K562 (cell line): ENCODE results near the gene TMEM108. TPM values are rescaled to one million over a fixed set of nuclear protein-coding genes. Genes with fewer than 3 reads are reported as not detected.

Experiments used
- ATAC-seq: fragments of 200-7000 bp; cut with Tn5 transposase; 3 replicates; pipeline ENCODE4 v1.9.1; 2020; ENCODE audit warnings: moderate library complexity
- BruUV-seq: library from RNA; stranded (reverse); fragments of 400-500 nt; replicated peaks from 2 replicates; lab custom pipeline; 2021; lab: Mats Ljungman, UMichigan
- CTCF ChIA-PET: fragments of 300-600 bp; formaldehyde crosslinking; extraction: SDS; loops from one replicate; lab custom pipeline; 2021; ENCODE audit warnings: low intra/inter-chr PET ratio; lab: Yijun Ruan, JAX
- POLR2A ChIA-PET: fragments of 300-600, 350-650 bp; sonication (Branson Sonifier 250); formaldehyde crosslinking; extraction: SDS; loops from one replicate; lab custom pipeline; 2021; ENCODE audit warnings: antibody characterized with exemption, inconsistent platforms; lab: Yijun Ruan, JAX
- DNase-seq, 4 experiments: peaks; one replicate each; pipeline versions ENCODE4 v3.0.0 to v3.0.0-alpha.2; 2011 to 2018; ENCODE audit warnings: low spot score in 3 of 4, mixed read lengths in 3 of 4; ENCODE audit errors: extremely low read depth in 1 of 4
- FAIRE-seq: peaks from 2 replicates; lab custom pipeline; 2011; peaks lifted over from hg19 to GRCh38; lab: Jason Lieb, UNC
- H2AFZ ChIP-seq: 2 replicates; pipeline ENCODE4 v1.6.0; 2011; ENCODE audit warnings: low read depth, low read length, control low read depth, inconsistent platforms
- H3K27ac ChIP-seq: fragments of 200-600 bp; 3 replicates; pipeline ENCODE4 v1.8.0; 2011; ENCODE audit warnings: low read depth, mild to moderate bottlenecking, control low read depth, inconsistent platforms, low read length, moderate library complexity, mixed read lengths; ENCODE audit errors: extremely low read depth
- H3K27me3 ChIP-seq, 2 experiments: fragments of 300-600 bp in 1 of 2; 2 replicates in 1 of 2; 3 replicates in 1 of 2; pipeline versions ENCODE4 v1.6.0 to v1.8.0; 2011; ENCODE audit warnings: inconsistent platforms in 2 of 2, low read length in 2 of 2, mild to moderate bottlenecking in 1 of 2, mixed read lengths in 1 of 2, moderate library complexity in 1 of 2; ENCODE audit not compliant: control insufficient read depth in 2 of 2, insufficient read depth in 2 of 2
- H3K36me3 ChIP-seq: fragments of 300-600 bp; 3 replicates; pipeline ENCODE4 v1.8.0; 2011; ENCODE audit warnings: mild to moderate bottlenecking, low read length, inconsistent platforms; ENCODE audit not compliant: control insufficient read depth, insufficient read depth
- H3K4me1 ChIP-seq, 2 experiments: fragments of 200-600 bp in 1 of 2; replicated peaks in 1 of 2; 2 replicates in 1 of 2; 3 replicates in 1 of 2; pipeline versions ENCODE4 v1.5.1 to v1.8.0; 2011; ENCODE audit warnings: inconsistent platforms in 2 of 2, low read length in 2 of 2, mild to moderate bottlenecking in 1 of 2, mixed read lengths in 1 of 2, moderate library complexity in 1 of 2; ENCODE audit not compliant: control insufficient read depth in 2 of 2, insufficient read depth in 2 of 2
- H3K4me2 ChIP-seq: 2 replicates; pipeline ENCODE4 v1.6.1; 2011; ENCODE audit warnings: low read length, control low read depth, inconsistent platforms, mixed read lengths; ENCODE audit not compliant: insufficient read depth
- H3K4me3 ChIP-seq: fragments of 200-600 bp; sonication (generic), shearing (Covaris generic); 2 replicates; pipeline ENCODE4 v1.5.1; 2016; ENCODE audit warnings: control low read depth, inconsistent platforms
- H3K79me2 ChIP-seq: fragments of 200-600 bp; 3 replicates; pipeline ENCODE4 v1.8.0; 2011; ENCODE audit warnings: low read length, inconsistent platforms; ENCODE audit not compliant: control insufficient read depth, insufficient read depth
- H3K9ac ChIP-seq, 2 experiments: 2 replicates each; pipeline versions ENCODE4 v1.6.0 to v1.6.1; 2011; ENCODE audit warnings: low read depth in 2 of 2, low read length in 2 of 2, control low read depth in 1 of 2, inconsistent platforms in 1 of 2, mild to moderate bottlenecking in 1 of 2, mixed read lengths in 1 of 2; ENCODE audit not compliant: insufficient read depth in 1 of 2
- H3K9me1 ChIP-seq: one replicate; pipeline ENCODE4 v1.6.0; 2011; ENCODE audit warnings: inconsistent platforms, mild to moderate bottlenecking, low read length, moderate library complexity; ENCODE audit not compliant: control insufficient read depth, insufficient read depth
- H3K9me3 ChIP-seq: replicated peaks from 2 replicates; pipeline ENCODE4 v1.5.1; 2011; ENCODE audit warnings: low read depth, low read length, inconsistent platforms; ENCODE audit not compliant: control insufficient read depth, insufficient read depth
- H4K20me1 ChIP-seq: replicated peaks from 2 replicates; pipeline ENCODE4 v1.6.1; 2011; ENCODE audit warnings: low read length, inconsistent platforms, mixed read lengths; ENCODE audit not compliant: control insufficient read depth, insufficient read depth
- ARID2 ChIP-seq: fragments of 450-650 bp; IDR thresholded peaks from 2 replicates; pipeline ENCODE4 v1.6.1; 2017; ENCODE audit warnings: antibody characterized with exemption, mild to moderate bottlenecking
- GABPA ChIP-seq: fragments of 200-800 bp; sonication (Bioruptor generic); conservative IDR thresholded peaks from 2 replicates; pipeline ENCODE4 v1.6.1; 2016; ENCODE audit warnings: low read depth, missing genetic modification characterization, missing compliant biosample characterization
- MLLT1 ChIP-seq, 2 experiments: fragments of 450-650 bp; IDR thresholded peaks; 2 replicates each; pipeline ENCODE4 v1.6.1; 2016
- SAFB2 ChIP-seq: fragments of 200-400 bp; formaldehyde crosslinking; IDR thresholded peaks from 2 replicates; pipeline ENCODE4 v1.6.1; 2018; ENCODE audit warnings: borderline replicate concordance, low read length, low read depth, moderate library complexity; ENCODE audit not compliant: severe bottlenecking
- YBX1 ChIP-seq: fragments of 450-650 bp; IDR thresholded peaks from 2 replicates; pipeline ENCODE4 v1.7.1; 2016; ENCODE audit warnings: mild to moderate bottlenecking
- ZNF280A ChIP-seq: fragments of 450-650 bp; IDR thresholded peaks from 2 replicates; pipeline ENCODE4 v1.6.1; 2018; ENCODE audit warnings: mild to moderate bottlenecking, low read depth; ENCODE audit not compliant: partially characterized antibody
- WGBS: fragments of 100-300 bp; shearing (Covaris generic); methylation state at CpG from one replicate; pipeline ENCODE4 v1.1.6; 2016; ENCODE audit warnings: low coverage, mixed read lengths; ENCODE audit not compliant: insufficient coverage; ENCODE audit errors: missing lambda C conversion rate; 5-methylcytosine and 5-hydroxymethylcytosine counted together
- in situ Hi-C: fragments of 300-500 bp; cut with MboI; formaldehyde crosslinking; loops from 4 replicates; pipeline ENCODE4 v1.15.0; 2018; ENCODE audit warnings: inconsistent platforms, mixed read lengths
- intact Hi-C: fragments of 100-400 bp; cut with micrococcal nuclease; formaldehyde crosslinking; loops from 2 replicates; pipeline ENCODE4 v1.14.2; 2022
- polyA plus RNA-seq, 8 experiments: library from polyadenylated mRNA; depleted of rRNA in 4 of 8; stranded (reverse) in 5 of 8; unstranded in 3 of 8; fragments of >200 nt; fragmentation: Nextera tagmentation in 2 of 8; fragmentation: Illumina TruSeq in 1 of 8; extraction: Ambion mirVana in 2 of 8; extraction: Trizol in 1 of 8; gene quantifications; 2 replicates each; pipeline versions ENCODE4 v1.2.1 to v1.2.3, GENCODE V29; 2011 to 2014; ENCODE audit warnings: inconsistent platforms in 1 of 8, missing spikeins in 1 of 8
- total RNA-seq, 7 experiments: library from RNA; depleted of rRNA in 6 of 7; stranded (reverse); fragments of >200 nt in 6 of 7; fragmentation: Illumina TruSeq in 2 of 7; extraction: Trizol in 2 of 7; gene quantifications; 2 replicates each; pipeline versions ENCODE4 v1.2.1 to v1.2.3, GENCODE V29; 2011 to 2021; ENCODE audit warnings: low replicate concordance in 1 of 7

Gene TMEM108
- total and polyA plus RNA-seq, 9 of the 15 experiments (the other 6 are each of a cell fraction or from before 2014, with no cell fraction given) = 0.65 to 11.1 (median 3.4) TPM

- TF ChIP-seq SAFB2 (no peak), ARID2 (no peak), ZNF280A (no peak), MLLT1 (IDR thresholded peaks at IDR 0.05) (no peak), YBX1 (no peak)
- TF ChIP-seq, all 486 proteins: peak for 0
These were observed 83.3 kb downstream of the TMEM108 start (continued) for GRCh38 chr3:133121450-133121849.

- H3K79me2 ChIP-seq = no peaks in the 10 kb centered on the region
- CTCF ChIA-PET = no interaction called here
- H3K4me3 ChIP-seq = no peak overlapping the region
- TF ChIP-seq GABPA = no peak
- H3K27me3 ChIP-seq = no peaks in the 10 kb centered on the region
- intact Hi-C loops = no loop called here
- ATAC-seq = no peak
- DNase-seq = no peak
- H3K9ac ChIP-seq = no peak overlapping the region
- peaks cover 0 to 2% of the 10 kb centered on the region in 2 experiments; a peak in 2 of 5 replicates for H3K4me1 ChIP-seq
- no peak for FAIRE-seq
- WGBS = 50% methylated on average over 1 of the region's 1 CpG
- POLR2A ChIA-PET = interaction anchor here (0.6 kb wide), 1 partner anchor 106 kb away, joined by 3 read pairs; no protein-coding TSS in a partner anchor
- in situ Hi-C loops = no loop called here
- H3K36me3 ChIP-seq = no peaks in the 10 kb centered on the region
- H3K9me1 ChIP-seq = no peaks in the 10 kb centered on the region
- no peaks in the 10 kb centered on the region for H3K9me3 ChIP-seq
- no TSS peak for BruUV-seq
- no peak overlapping the region for H3K27ac ChIP-seq
- H4K20me1 ChIP-seq = no peaks in the 10 kb centered on the region
- no peak overlapping the region for H3K4me2 ChIP-seq
- H2AFZ ChIP-seq = no peak overlapping the region
These were observed 85.4 kb downstream of the TMEM108 start for GRCh38 chr3:133123636-133124035.
